Astrocyte of the spinal cord (primary cell): ENCODE measurements around the gene OR4D6.

Experiments
- DNase-seq: peaks from one replicate; pipeline ENCODE4 v3.0.0; 2011; ENCODE audit warnings: low read depth, low spot score
- H3K4me3 ChIP-seq: 2 replicates; pipeline ENCODE4 v1.5.1; 2011; ENCODE audit warnings: low read depth, mild to moderate bottlenecking, low read length, moderate library complexity
- CTCF ChIP-seq: IDR thresholded peaks from 2 replicates; pipeline ENCODE4 v1.5.1; 2012; ENCODE audit warnings: low read depth, mild to moderate bottlenecking, low read length, inconsistent platforms
- in situ Hi-C: cut with HindIII; loops from 2 replicates; pipeline ENCODE4 v1.10.0; 2017; ENCODE audit warnings: low sequenced_read_pairs

The OR4D6 gene

DNA sequence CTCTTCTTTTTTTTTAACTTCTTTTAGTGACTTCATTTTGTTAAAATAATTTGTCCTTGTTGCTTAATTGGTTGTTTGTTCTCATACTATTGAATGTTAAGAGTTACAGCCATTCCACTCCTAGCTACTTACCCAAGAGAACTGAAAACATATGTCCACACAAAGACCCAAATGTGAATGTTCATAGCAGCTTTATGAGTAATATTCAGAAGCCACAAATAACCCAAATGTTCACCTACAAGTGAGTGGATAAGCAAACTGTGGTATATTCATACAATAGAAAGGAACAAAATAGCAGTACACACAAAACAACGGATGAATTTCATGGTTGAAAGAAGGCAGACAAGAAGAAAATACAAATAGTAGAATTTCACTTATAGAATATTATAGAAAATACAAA, 45.2 kb downstream of the OR4D6 start:
- in situ Hi-C loops: no loop called here
- H3K4me3 ChIP-seq: no peak overlapping the region
- TF ChIP-seq CTCF: no peak
- no peak for DNase-seq

DNA sequence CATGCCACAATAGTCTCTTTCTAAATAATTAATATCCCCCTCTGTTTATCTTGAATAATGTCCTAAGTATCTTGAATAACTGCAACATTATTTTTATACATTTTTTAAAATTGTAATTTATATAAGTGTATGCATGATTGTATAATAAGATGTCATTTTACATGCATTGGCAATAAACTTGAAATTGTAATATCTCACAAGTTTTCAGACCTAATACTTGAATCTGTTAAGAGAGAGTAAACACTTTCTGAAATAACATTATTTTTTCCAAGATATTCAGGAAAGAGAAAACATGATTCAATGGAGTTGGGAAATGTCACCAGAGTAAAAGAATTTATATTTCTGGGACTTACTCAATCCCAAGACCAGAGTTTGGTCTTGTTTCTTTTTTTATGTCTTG, 46.5 kb downstream of the OR4D6 start, which contains the start of gene OR4D11:
OR4D11 (plus strand) TSS at position 301 of the 400 bp plus-strand sequence; CDS start at position 301, 0 bp downstream.
- no peak within 1 kb of the TSS for H3K4me3 ChIP-seq
- in situ Hi-C loops: no loop called here
- TF ChIP-seq CTCF: no peak
- no peak for DNase-seq
